ENCODE data around the gene GSTM3. TPM values are rescaled to one million over a fixed set of nuclear protein-coding genes. Genes with fewer than 3 reads are reported as not detected.

Gene GSTM3
- total and polyA plus RNA-seq, 2 of the 13 experiments (the other 11 are each of a cell fraction or from before 2014, with no cell fraction given): 127 to 142 TPM

DNA sequence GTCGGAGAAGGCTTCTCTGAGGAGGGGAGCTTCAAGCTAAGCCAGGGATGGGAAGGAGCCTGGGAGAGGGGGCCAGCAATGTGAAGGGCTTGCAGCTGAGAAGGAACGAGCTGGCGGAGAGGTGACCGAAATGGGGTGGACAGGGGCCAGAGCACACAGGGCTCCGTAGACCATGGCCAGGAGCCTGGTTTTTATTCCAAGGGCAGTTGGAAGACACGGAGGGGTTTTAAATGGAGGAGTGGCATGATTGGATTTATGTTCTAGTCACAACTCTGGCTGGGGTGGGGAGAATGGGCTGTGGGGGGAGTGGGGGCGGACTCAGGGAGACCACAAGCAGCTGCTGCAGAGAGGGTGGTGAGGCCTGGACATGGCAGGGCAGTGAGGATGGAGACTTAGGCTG, 28.0 kb upstream of the GSTM3 start:
- Histone ChIP-seq H3K4me3 (replicated peaks in 1 of 3; ENCODE audit: insufficient read depth in 1 of 3, low read depth in 2 of 3, low read length in 3 of 3) (no peak overlapping the region), H3K79me2 (ENCODE audit: insufficient read depth, low read length) (peaks cover under 1% of the 10 kb centered on the region), H3K36me3 (replicated peaks in 1 of 2; ENCODE audit: control insufficient read depth in 1 of 2, insufficient read depth in 2 of 2, low read length in 2 of 2) (no peaks in the 10 kb centered on the region), H3K27ac (ENCODE audit: extremely low read length, insufficient read depth, low read length) (no peak overlapping the region), H3K27me3 (ENCODE audit: control insufficient read depth in 1 of 2, insufficient read depth in 2 of 2, low read length in 2 of 2) (peaks cover 2 to 19% of the 10 kb centered on the region in 2 experiments; a peak in 3 of 5 replicates), H3K4me2 (ENCODE audit: low read depth, low read length) (no peak overlapping the region), H2AFZ (ENCODE audit: low read length) (no peak overlapping the region), H3K9ac (ENCODE audit: insufficient read depth, low read depth, low read length) (no peak overlapping the region), H3K4me1 (ENCODE audit: insufficient read depth, low read length) (peaks cover 68% of the 10 kb centered on the region), H3K9me3 (ENCODE audit: low read length) (no peaks in the 10 kb centered on the region), H4K20me1 (ENCODE audit: insufficient read depth, low read length) (no peaks in the 10 kb centered on the region)
- in situ Hi-C loops (cut with HindIII; ENCODE audit: extremely low pct_ligation_motif_present, low pct_unique_long_range_greater_than_20kb): no loop called here
- FAIRE-seq: no peak
- ChIA-PET POLR2A (interaction anchor here (1.5 kb wide), 1 partner anchor 18 kb away, joined by 3 read pairs; no protein-coding TSS in a partner anchor), CTCF (ENCODE audit: low intra/inter-chr PET ratio, low total read pairs) (no interaction called here)
- no TSS peak for BruUV-seq (replicated peaks)
- intact Hi-C loops (cut with micrococcal nuclease; ENCODE audit: unreplicated experiment): no loop called here
- no peak for DNase-seq (ENCODE audit: low spot score)
- 57% methylated on average over 7 of the region's 7 CpGs for WGBS (ENCODE audit: low lambda C conversion rate)
- TF ChIP-seq MIER2 (CRISPR knock-in tag; IDR thresholded peaks at IDR 0.05): no peak
- TF ChIP-seq PHF21A (CRISPR knock-in tag; IDR thresholded peaks at IDR 0.05): no peak
- no peak for TF ChIP-seq ETV5 (CRISPR knock-in tag; IDR thresholded peaks at IDR 0.05; ENCODE audit: borderline replicate concordance)
- TF ChIP-seq CC2D1A (CRISPR knock-in tag; IDR thresholded peaks at IDR 0.05): no peak
- no peak for TF ChIP-seq SCMH1 (CRISPR knock-in tag; IDR thresholded peaks at IDR 0.05; ENCODE audit: borderline replicate concordance)
- TF ChIP-seq, protein P1, sequence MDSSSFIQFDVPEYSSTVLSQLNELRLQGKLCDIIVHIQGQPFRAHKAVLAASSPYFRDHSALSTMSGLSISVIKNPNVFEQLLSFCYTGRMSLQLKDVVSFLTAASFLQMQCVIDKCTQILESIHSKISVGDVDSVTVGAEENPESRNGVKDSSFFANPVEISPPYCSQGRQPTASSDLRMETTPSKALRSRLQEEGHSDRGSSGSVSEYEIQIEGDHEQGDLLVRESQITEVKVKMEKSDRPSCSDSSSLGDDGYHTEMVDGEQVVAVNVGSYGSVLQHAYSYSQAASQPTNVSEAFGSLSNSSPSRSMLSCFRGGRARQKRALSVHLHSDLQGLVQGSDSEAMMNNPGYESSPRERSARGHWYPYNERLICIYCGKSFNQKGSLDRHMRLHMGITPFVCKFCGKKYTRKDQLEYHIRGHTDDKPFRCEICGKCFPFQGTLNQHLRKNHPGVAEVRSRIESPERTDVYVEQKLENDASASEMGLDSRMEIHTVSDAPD (CRISPR knock-in tag; IDR thresholded peaks at IDR 0.05): no peak
- TF ChIP-seq PAWR (CRISPR knock-in tag; IDR thresholded peaks at IDR 0.05; ENCODE audit: borderline replicate concordance): no peak
- TF ChIP-seq TCF7 (IDR thresholded peaks at IDR 0.05; ENCODE audit: low read depth): no peak
- no peak for TF ChIP-seq ZNF746 (CRISPR knock-in tag; IDR thresholded peaks at IDR 0.05)
- no peak for TF ChIP-seq UBTF (CRISPR knock-in tag; IDR thresholded peaks at IDR 0.05)
- ATAC-seq: no peak

Data from HepG2 (cell line).